Head of caudate nucleus (tissue), 42 donors: Measurements from ENCODE around the gene NETO1.

Experiments
- DNase-seq, 42 donors: peaks; one replicate each; pipeline versions ENCODE4 v3.0.0 to v3.0.0-alpha.2; 2020 to 2021; ENCODE audit warnings: mixed read lengths in 7 of 42
- intact Hi-C: fragments of 100-400 bp; cut with DNase I; formaldehyde crosslinking; loops from one replicate; pipeline ENCODE4 v1.15.0; 2022

The NETO1 gene

GRCh38 chr18:72848503-72849237, 19.1 kb downstream of the NETO1 start:
- no peak for DNase-seq
- intact Hi-C loops = no loop called here

GRCh38 chr18:72847771-72848170, 20.0 kb downstream of the NETO1 start:
- DNase-seq = no peak
- intact Hi-C loops = no loop called here

- peak in 10 of 42 donors; percentile 19 to 59 (median 48) for DNase-seq
- intact Hi-C loops = no loop called here
Observed at GRCh38 chr18:72846736-72847533, 20.9 kb downstream of the NETO1 start.

- intact Hi-C loops = no loop called here
Observed at GRCh38 chr18:72843743-72844142, 24.0 kb downstream of the NETO1 start.

GRCh38 chr18:72840109-72840508, 27.7 kb downstream of the NETO1 start:
- intact Hi-C loops = no loop called here
- no peak for DNase-seq

More at GRCh38 chr18:72843743-72844142, 24.0 kb downstream of the NETO1 start:
- DNase-seq = no peak

GRCh38 chr18:72834731-72835130, 33.1 kb downstream of the NETO1 start:
- intact Hi-C loops = no loop called here
- DNase-seq = no peak

GRCh38 chr18:72833471-72833870, 34.3 kb downstream of the NETO1 start:
- DNase-seq = no peak
- intact Hi-C loops = no loop called here

- peak in 13 of 42 donors; percentile 12 to 68 (median 36) for DNase-seq
- intact Hi-C loops = no loop called here
Observed at GRCh38 chr18:72830109-72830508, 37.7 kb downstream of the NETO1 start.

GRCh38 chr18:72828601-72829000, 39.2 kb downstream of the NETO1 start:
- intact Hi-C loops = no loop called here
- no peak for DNase-seq

- intact Hi-C loops = no loop called here
- DNase-seq = peak; percentile 31 to 88 (median 64)
Observed at GRCh38 chr18:72826736-72827135, 41.1 kb downstream of the NETO1 start.

- no peak for DNase-seq
- intact Hi-C loops = no loop called here
Observed at GRCh38 chr18:72823345-72823744, 44.4 kb downstream of the NETO1 start.

- no peak for DNase-seq
- intact Hi-C loops = no loop called here
Observed at GRCh38 chr18:72822202-72822601, 45.6 kb downstream of the NETO1 start.

- intact Hi-C loops = no loop called here
- no peak for DNase-seq
Observed at GRCh38 chr18:72820571-72820970, 47.2 kb downstream of the NETO1 start.

- intact Hi-C loops = no loop called here
- no peak for DNase-seq
Observed at GRCh38 chr18:72819050-72819449, 48.7 kb downstream of the NETO1 start.

GRCh38 chr18:72811047-72811446, 56.7 kb downstream of the NETO1 start:
- intact Hi-C loops = no loop called here
- no peak for DNase-seq

- intact Hi-C loops = no loop called here
- DNase-seq = peak in 14 of 42 donors; percentile 7 to 52 (median 30)
Observed at GRCh38 chr18:72808680-72809079, 59.1 kb downstream of the NETO1 start.

- DNase-seq = no peak
- intact Hi-C loops = no loop called here
Observed at GRCh38 chr18:72799106-72799505, 68.7 kb downstream of the NETO1 start.

- DNase-seq = no peak
- intact Hi-C loops = no loop called here
Observed at GRCh38 chr18:72783530-72783929, 84.3 kb downstream of the NETO1 start.

- DNase-seq = no peak
- intact Hi-C loops = no loop called here
Observed at GRCh38 chr18:72774914-72775313, 92.9 kb downstream of the NETO1 start.

- intact Hi-C loops = no loop called here
- DNase-seq = peak in 9 of 42 donors; percentile 10 to 65 (median 35)
Observed at GRCh38 chr18:72772916-72773315, 94.9 kb downstream of the NETO1 start.
